Activated B cell treated with CpG ODN at 0.5 μM for 24 hours (primary cell): ENCODE data around the gene RAD51B. TPM values are rescaled to one million over a fixed set of nuclear protein-coding genes. Genes with fewer than 3 reads are reported as not detected.

Experiments used
- ATAC-seq: fragments of 200-7000 bp; cut with Tn5 transposase; one replicate; pipeline ENCODE4 v1.10.0; 2021; ENCODE audit warnings: low read depth, mild to moderate bottlenecking, moderate library complexity
- CTCF ChIA-PET: fragments of 350-600 bp; sonication (Branson Sonifier 250); formaldehyde crosslinking; loops from one replicate; lab custom pipeline; 2021; ENCODE audit warnings: antibody characterized with exemption; lab: Charles Lee
- POLR2A ChIA-PET: fragments of 350-600 bp; sonication (Branson Sonifier 250); formaldehyde crosslinking; loops from one replicate; lab custom pipeline; 2021; ENCODE audit warnings: antibody characterized with exemption; lab: Charles Lee
- DNase-seq: peaks from one replicate; pipeline ENCODE4 v3.0.0; 2022
- H3K27ac Mint-ChIP-seq: one replicate; pipeline ENCODE4 v1.8.0; 2020; ENCODE audit warnings: mixed read lengths
- H3K27me3 Mint-ChIP-seq: one replicate; pipeline ENCODE4 v1.8.0; 2021; ENCODE audit warnings: mixed read lengths
- H3K36me3 Mint-ChIP-seq: one replicate; pipeline ENCODE4 v1.8.0; 2021; ENCODE audit warnings: low read depth, mixed read lengths
- H3K4me1 Mint-ChIP-seq: one replicate; pipeline ENCODE4 v1.8.0; 2021; ENCODE audit warnings: mixed read lengths
- H3K4me3 Mint-ChIP-seq: one replicate; pipeline ENCODE4 v1.8.0; 2020; ENCODE audit warnings: mild to moderate bottlenecking, mixed read lengths
- H3K9me3 Mint-ChIP-seq: one replicate; pipeline ENCODE4 v1.8.0; 2020; ENCODE audit warnings: mixed read lengths
- CTCF ChIP-seq: fragments of 200-600 bp; IDR thresholded peaks from one replicate; pipeline ENCODE4 v1.8.0; 2022; ENCODE audit warnings: antibody characterized with exemption, mild to moderate bottlenecking
- intact Hi-C: fragments of 100-400 bp; cut with micrococcal nuclease; formaldehyde crosslinking; loops from one replicate; pipeline ENCODE4 v1.15.1; 2024
- total RNA-seq: library from RNA; stranded (reverse); gene quantifications from 2 replicates; pipeline ENCODE4 v1.2.3, GENCODE V29; 2022

The RAD51B gene
- total RNA-seq, 1 donor from 2014 or later: 53.9 TPM

GRCh38 chr14:68159701-68160633 is 340.4 kb downstream of the RAD51B start:
- intact Hi-C loops: no loop called here
- DNase-seq (no peak), ATAC-seq (no peak)
- TF ChIP-seq CTCF: no peak
- ChIA-PET CTCF (no interaction called here), POLR2A (no interaction called here)
- H3K27ac Mint-ChIP-seq: no peak overlapping the region
- no peak overlapping the region for H3K4me3 Mint-ChIP-seq
- no peaks in the 10 kb centered on the region for H3K4me1 Mint-ChIP-seq
- no peaks in the 10 kb centered on the region for H3K27me3 Mint-ChIP-seq
- H3K9me3 Mint-ChIP-seq: no peaks in the 10 kb centered on the region
- no peaks in the 10 kb centered on the region for H3K36me3 Mint-ChIP-seq

- H3K36me3 Mint-ChIP-seq: no peaks in the 10 kb centered on the region
- no peak overlapping the region for H3K4me3 Mint-ChIP-seq
- no peak for ATAC-seq
- ChIA-PET POLR2A (no interaction called here), CTCF (no interaction called here)
- no peaks in the 10 kb centered on the region for H3K9me3 Mint-ChIP-seq
- H3K27ac Mint-ChIP-seq: no peak overlapping the region
- intact Hi-C loops: no loop called here
- no peaks in the 10 kb centered on the region for H3K27me3 Mint-ChIP-seq
- DNase-seq: no peak
- no peaks in the 10 kb centered on the region for H3K4me1 Mint-ChIP-seq
- TF ChIP-seq CTCF: no peak
Measured at GRCh38 chr14:68160779-68161546, 341.4 kb downstream of the RAD51B start.

GRCh38 chr14:68162887-68163286 is 343.3 kb downstream of the RAD51B start:
- no peak for DNase-seq
- no peaks in the 10 kb centered on the region for H3K4me1 Mint-ChIP-seq
- intact Hi-C loops: no loop called here
- H3K36me3 Mint-ChIP-seq: no peaks in the 10 kb centered on the region
- H3K27me3 Mint-ChIP-seq: no peaks in the 10 kb centered on the region
- TF ChIP-seq CTCF: no peak
- no peak overlapping the region for H3K4me3 Mint-ChIP-seq
- ChIA-PET CTCF (no interaction called here), POLR2A (no interaction called here)
- ATAC-seq: no peak
- H3K9me3 Mint-ChIP-seq: no peaks in the 10 kb centered on the region
- no peak overlapping the region for H3K27ac Mint-ChIP-seq

GRCh38 chr14:68164711-68165113 is 345.1 kb downstream of the RAD51B start:
- CTCF ChIA-PET: interaction anchor here (0.8 kb wide), 1 partner anchor 221 kb away, joined by 3 read pairs; no protein-coding TSS in a partner anchor
- Mint-ChIP-seq H3K36me3 (no peaks in the 10 kb centered on the region), H3K27me3 (no peaks in the 10 kb centered on the region), H3K4me1 (no peaks in the 10 kb centered on the region), H3K4me3 (no peak overlapping the region), H3K27ac (no peak overlapping the region), H3K9me3 (no peaks in the 10 kb centered on the region)
- ATAC-seq: no peak
- DNase-seq: no peak
- POLR2A ChIA-PET: no interaction called here
- TF ChIP-seq CTCF: no peak
- intact Hi-C loops: no loop called here

GRCh38 chr14:68165274-68165843 is 345.8 kb downstream of the RAD51B start:
- no peak for TF ChIP-seq CTCF
- no peaks in the 10 kb centered on the region for H3K27me3 Mint-ChIP-seq
- CTCF ChIA-PET: no interaction called here

More at GRCh38 chr14:68165274-68165843, 345.8 kb downstream of the RAD51B start:
- intact Hi-C loops: no loop called here
- H3K27ac Mint-ChIP-seq: no peak overlapping the region
- DNase-seq: no peak
- no peaks in the 10 kb centered on the region for H3K4me1 Mint-ChIP-seq
- H3K9me3 Mint-ChIP-seq: no peaks in the 10 kb centered on the region
- POLR2A ChIA-PET: interaction anchor here (0.7 kb wide), 1 partner anchor 349 kb away, joined by 3 read pairs; no protein-coding TSS in a partner anchor
- H3K36me3 Mint-ChIP-seq: no peaks in the 10 kb centered on the region
- ATAC-seq: no peak
- no peak overlapping the region for H3K4me3 Mint-ChIP-seq
